Measurements from ENCODE around the gene SLC37A2. TPM values are rescaled to one million over a fixed set of nuclear protein-coding genes. Genes with fewer than 3 reads are reported as not detected.

Gene SLC37A2
- total and polyA plus RNA-seq, 2 of the 13 experiments (the other 11 are each of a cell fraction or from before 2014, with no cell fraction given): 4.6 to 7.1 TPM

DNA sequence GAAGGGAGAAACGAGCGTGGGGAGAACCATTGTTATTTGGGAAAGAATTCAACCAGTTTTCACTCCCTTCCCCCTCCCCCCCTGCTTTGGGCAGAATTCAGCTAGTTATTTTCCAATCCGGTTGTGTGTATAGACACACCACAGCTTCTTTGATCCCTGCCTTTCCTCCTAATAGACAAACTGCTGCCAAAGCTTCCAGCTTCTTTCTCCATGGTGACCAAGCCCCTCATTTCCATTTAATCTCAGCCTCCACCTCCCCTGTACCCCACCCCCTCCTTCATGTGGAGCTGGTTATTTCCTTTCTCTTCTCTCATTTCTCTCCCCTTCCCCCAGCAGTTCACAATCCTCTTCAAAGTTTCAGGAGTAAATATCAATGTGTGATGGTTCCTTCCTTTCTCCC is 76.7 kb downstream of the SLC37A2 start:
- in situ Hi-C loops (cut with HindIII; ENCODE audit: extremely low pct_ligation_motif_present, low pct_unique_long_range_greater_than_20kb) (loop anchor here (5.0 to 10.0 kb wide), 2 partner anchors 47 to 165 kb away; no protein-coding TSS in a partner anchor), intact Hi-C loops (cut with micrococcal nuclease; ENCODE audit: unreplicated experiment) (loop anchor here (2.0 kb wide), 2 partner anchors 169 to 177 kb away; no protein-coding TSS in a partner anchor)
- ChIA-PET POLR2A (no interaction called here), CTCF (ENCODE audit: low intra/inter-chr PET ratio, low total read pairs) (no interaction called here)
- Histone ChIP-seq H3K4me2 (ENCODE audit: low read depth, low read length) (no peak overlapping the region), H3K9ac (ENCODE audit: insufficient read depth, low read depth, low read length) (no peak overlapping the region), H3K4me1 (ENCODE audit: insufficient read depth, low read length) (peaks cover 5% of the 10 kb centered on the region; the same call in 1 of the 2 replicates), H3K4me3 (replicated peaks in 1 of 3; ENCODE audit: insufficient read depth in 1 of 3, low read depth in 2 of 3, low read length in 3 of 3) (no peak overlapping the region), H3K27ac (ENCODE audit: extremely low read length, insufficient read depth, low read length) (no peak overlapping the region), H3K36me3 (replicated peaks in 1 of 2; ENCODE audit: control insufficient read depth in 1 of 2, insufficient read depth in 2 of 2, low read length in 2 of 2) (no peaks in the 10 kb centered on the region), H3K27me3 (ENCODE audit: control insufficient read depth in 1 of 2, insufficient read depth in 2 of 2, low read length in 2 of 2) (peaks cover 4 to 55% of the 10 kb centered on the region in 2 experiments), H3K9me3 (ENCODE audit: low read length) (no peaks in the 10 kb centered on the region), H3K79me2 (ENCODE audit: insufficient read depth, low read length) (no peaks in the 10 kb centered on the region), H2AFZ (ENCODE audit: low read length) (no peak overlapping the region), H4K20me1 (ENCODE audit: insufficient read depth, low read length) (no peaks in the 10 kb centered on the region)
- 5% methylated on average over 3 of the region's 3 CpGs for WGBS (ENCODE audit: low lambda C conversion rate)
- FAIRE-seq (no peak), DNase-seq (ENCODE audit: low spot score) (no peak), ATAC-seq (no peak)
- no TSS peak for BruUV-seq (replicated peaks)
- TF ChIP-seq, protein P1, sequence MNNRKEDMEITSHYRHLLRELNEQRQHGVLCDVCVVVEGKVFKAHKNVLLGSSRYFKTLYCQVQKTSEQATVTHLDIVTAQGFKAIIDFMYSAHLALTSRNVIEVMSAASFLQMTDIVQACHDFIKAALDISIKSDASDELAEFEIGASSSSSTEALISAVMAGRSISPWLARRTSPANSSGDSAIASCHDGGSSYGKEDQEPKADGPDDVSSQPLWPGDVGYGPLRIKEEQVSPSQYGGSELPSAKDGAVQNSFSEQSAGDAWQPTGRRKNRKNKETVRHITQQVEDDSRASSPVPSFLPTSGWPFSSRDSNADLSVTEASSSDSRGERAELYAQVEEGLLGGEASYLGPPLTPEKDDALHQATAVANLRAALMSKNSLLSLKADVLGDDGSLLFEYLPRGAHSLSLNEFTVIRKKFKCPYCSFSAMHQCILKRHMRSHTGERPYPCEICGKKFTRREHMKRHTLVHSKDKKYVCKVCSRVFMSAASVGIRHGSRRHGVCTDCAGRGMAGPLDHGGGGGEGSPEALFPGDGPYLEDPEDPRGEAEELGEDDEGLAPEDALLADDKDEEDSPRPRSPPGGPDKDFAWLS (CRISPR knock-in tag; IDR thresholded peaks at IDR 0.05; ENCODE audit: borderline replicate concordance): no peak
- TF ChIP-seq ATF7 (IDR thresholded peaks at IDR 0.05): no peak
- TF ChIP-seq ATF7 (CRISPR knock-in tag; IDR thresholded peaks at IDR 0.05): no peak
- TF ChIP-seq SKI (IDR thresholded peaks at IDR 0.05; ENCODE audit: partially characterized antibody): no peak
- TF ChIP-seq MATR3 (CRISPR knock-in tag; IDR thresholded peaks at IDR 0.05): no peak
- no peak for TF ChIP-seq JUNB (CRISPR knock-in tag; IDR thresholded peaks at IDR 0.05; ENCODE audit: borderline replicate concordance)
- TF ChIP-seq ZFP36L1 (CRISPR knock-in tag; IDR thresholded peaks at IDR 0.05): no peak
- TF ChIP-seq, protein P2, sequence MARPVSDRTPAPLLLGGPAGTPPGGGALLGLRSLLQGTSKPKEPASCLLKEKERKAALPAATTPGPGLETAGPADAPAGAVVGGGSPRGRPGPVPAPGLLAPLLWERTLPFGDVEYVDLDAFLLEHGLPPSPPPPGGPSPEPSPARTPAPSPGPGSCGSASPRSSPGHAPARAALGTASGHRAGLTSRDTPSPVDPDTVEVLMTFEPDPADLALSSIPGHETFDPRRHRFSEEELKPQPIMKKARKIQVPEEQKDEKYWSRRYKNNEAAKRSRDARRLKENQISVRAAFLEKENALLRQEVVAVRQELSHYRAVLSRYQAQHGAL (CRISPR knock-in tag; IDR thresholded peaks at IDR 0.05; ENCODE audit: not compliant biosample characterization): no peak
- no peak for TF ChIP-seq POLR2AphosphoS2 (IDR thresholded peaks at IDR 0.05; ENCODE audit: low read depth, low read length)
- TF ChIP-seq, protein P3, sequence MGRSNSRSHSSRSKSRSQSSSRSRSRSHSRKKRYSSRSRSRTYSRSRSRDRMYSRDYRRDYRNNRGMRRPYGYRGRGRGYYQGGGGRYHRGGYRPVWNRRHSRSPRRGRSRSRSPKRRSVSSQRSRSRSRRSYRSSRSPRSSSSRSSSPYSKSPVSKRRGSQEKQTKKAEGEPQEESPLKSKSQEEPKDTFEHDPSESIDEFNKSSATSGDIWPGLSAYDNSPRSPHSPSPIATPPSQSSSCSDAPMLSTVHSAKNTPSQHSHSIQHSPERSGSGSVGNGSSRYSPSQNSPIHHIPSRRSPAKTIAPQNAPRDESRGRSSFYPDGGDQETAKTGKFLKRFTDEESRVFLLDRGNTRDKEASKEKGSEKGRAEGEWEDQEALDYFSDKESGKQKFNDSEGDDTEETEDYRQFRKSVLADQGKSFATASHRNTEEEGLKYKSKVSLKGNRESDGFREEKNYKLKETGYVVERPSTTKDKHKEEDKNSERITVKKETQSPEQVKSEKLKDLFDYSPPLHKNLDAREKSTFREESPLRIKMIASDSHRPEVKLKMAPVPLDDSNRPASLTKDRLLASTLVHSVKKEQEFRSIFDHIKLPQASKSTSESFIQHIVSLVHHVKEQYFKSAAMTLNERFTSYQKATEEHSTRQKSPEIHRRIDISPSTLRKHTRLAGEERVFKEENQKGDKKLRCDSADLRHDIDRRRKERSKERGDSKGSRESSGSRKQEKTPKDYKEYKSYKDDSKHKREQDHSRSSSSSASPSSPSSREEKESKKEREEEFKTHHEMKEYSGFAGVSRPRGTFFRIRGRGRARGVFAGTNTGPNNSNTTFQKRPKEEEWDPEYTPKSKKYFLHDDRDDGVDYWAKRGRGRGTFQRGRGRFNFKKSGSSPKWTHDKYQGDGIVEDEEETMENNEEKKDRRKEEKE (IDR thresholded peaks at IDR 0.05): no peak
- no peak for TF ChIP-seq NONO (IDR thresholded peaks at IDR 0.05)
- no peak for TF ChIP-seq NONO (CRISPR knock-in tag; conservative IDR thresholded peaks at IDR 0.05)
- no peak for TF ChIP-seq REPIN1 (CRISPR knock-in tag; IDR thresholded peaks at IDR 0.05; ENCODE audit: borderline replicate concordance, low read depth)
- TF ChIP-seq FOXK1 (CRISPR knock-in tag; IDR thresholded peaks at IDR 0.05; ENCODE audit: borderline replicate concordance, low read depth): no peak
- no peak for TF ChIP-seq RXRA (CRISPR knock-in tag; IDR thresholded peaks at IDR 0.05)
- no peak for TF ChIP-seq ZFP37 (CRISPR knock-in tag; IDR thresholded peaks at IDR 0.05; ENCODE audit: borderline replicate concordance)
- TF ChIP-seq AHR (CRISPR knock-in tag; IDR thresholded peaks at IDR 0.05): no peak
- TF ChIP-seq ZNF441 (CRISPR knock-in tag; IDR thresholded peaks at IDR 0.05; ENCODE audit: borderline replicate concordance): no peak
- no peak for TF ChIP-seq GATAD2A (CRISPR knock-in tag; IDR thresholded peaks at IDR 0.05)
- no peak for TF ChIP-seq KLF13 (CRISPR knock-in tag; IDR thresholded peaks at IDR 0.05)
